PC-9 (cell line): ENCODE results near the gene GATAD2A.

Experiments
- CTCF ChIP-seq: fragments of 200-600 bp; sonication (generic); conservative IDR thresholded peaks from 2 replicates; pipeline ENCODE4 v1.6.1; 2017; ENCODE audit warnings: mixed run types, antibody characterized with exemption, mild to moderate bottlenecking, moderate library complexity
- EZH2 ChIP-seq: fragments of 200-600 bp; sonication (generic); IDR thresholded peaks from 2 replicates; pipeline ENCODE4 v1.8.0; 2017; ENCODE audit warnings: antibody characterized with exemption, low read depth

- TF ChIP-seq CTCF (no peak), EZH2 (no peak)
These were observed 40.5 kb downstream of the GATAD2A start for GRCh38 chr19:19445911-19446361.
